RWPE2 (cell line): Measurements from ENCODE around the gene B4GALNT2.

Source experiments
- ATAC-seq: fragments of 200-7000 bp; cut with Tn5 transposase; 3 replicates; pipeline ENCODE4 v1.9.1; 2021; ENCODE audit warnings: low read depth
- DNase-seq: peaks from one replicate; pipeline ENCODE4 v3.0.0-alpha.2; 2020; ENCODE audit warnings: low spot score
- H3K27ac ChIP-seq: fragments of 450-650 bp; 2 replicates; pipeline ENCODE4 v1.5.1; 2017; ENCODE audit warnings: mild to moderate bottlenecking; ENCODE audit not compliant: poor library complexity, severe bottlenecking
- H3K27me3 ChIP-seq: fragments of 250-450 bp; sonication (Bioruptor Pico); 2 replicates; pipeline ENCODE4 v1.5.1; 2021; ENCODE audit warnings: mild to moderate bottlenecking, moderate library complexity; ENCODE audit not compliant: insufficient read depth, poor library complexity, severe bottlenecking
- H3K36me3 ChIP-seq: fragments of 250-450 bp; sonication (Bioruptor Pico); 2 replicates; pipeline ENCODE4 v1.5.1; 2020; ENCODE audit warnings: low read depth, mild to moderate bottlenecking, moderate library complexity
- H3K4me1 ChIP-seq: fragments of 250-450 bp; sonication (Bioruptor Pico); 2 replicates; pipeline ENCODE4 v1.5.1; 2021; ENCODE audit warnings: mild to moderate bottlenecking, moderate library complexity; ENCODE audit not compliant: insufficient read depth, poor library complexity, severe bottlenecking
- H3K4me3 ChIP-seq: fragments of 250-450 bp; sonication (Bioruptor Pico); 2 replicates; pipeline ENCODE4 v1.5.1; 2021; ENCODE audit warnings: mild to moderate bottlenecking, moderate library complexity; ENCODE audit not compliant: severe bottlenecking
- H3K9me3 ChIP-seq: fragments of 250-450 bp; sonication (Bioruptor Pico); 2 replicates; pipeline ENCODE4 v1.5.1; 2021; ENCODE audit warnings: mild to moderate bottlenecking, moderate library complexity; ENCODE audit not compliant: severe bottlenecking
- TF ChIP-seq, protein P1 (sequence below): fragments of 450-650 bp; IDR thresholded peaks from one replicate; pipeline ENCODE4 v1.5.1; 2017; ENCODE audit warnings: mild to moderate bottlenecking, moderate library complexity; ENCODE audit not compliant: poor library complexity, severe bottlenecking

The B4GALNT2 gene

GRCh38 chr17:49111934-49112333 is 20.6 kb upstream of the B4GALNT2 start:
- Histone ChIP-seq H3K9me3 (no peaks in the 10 kb centered on the region), H3K4me1 (peaks cover 12% of the 10 kb centered on the region), H3K27ac (no peak overlapping the region), H3K4me3 (no peak overlapping the region), H3K36me3 (no peaks in the 10 kb centered on the region), H3K27me3 (no peaks in the 10 kb centered on the region)
- DNase-seq (no peak), ATAC-seq (peak; percentile 81)
- TF ChIP-seq, protein P1, sequence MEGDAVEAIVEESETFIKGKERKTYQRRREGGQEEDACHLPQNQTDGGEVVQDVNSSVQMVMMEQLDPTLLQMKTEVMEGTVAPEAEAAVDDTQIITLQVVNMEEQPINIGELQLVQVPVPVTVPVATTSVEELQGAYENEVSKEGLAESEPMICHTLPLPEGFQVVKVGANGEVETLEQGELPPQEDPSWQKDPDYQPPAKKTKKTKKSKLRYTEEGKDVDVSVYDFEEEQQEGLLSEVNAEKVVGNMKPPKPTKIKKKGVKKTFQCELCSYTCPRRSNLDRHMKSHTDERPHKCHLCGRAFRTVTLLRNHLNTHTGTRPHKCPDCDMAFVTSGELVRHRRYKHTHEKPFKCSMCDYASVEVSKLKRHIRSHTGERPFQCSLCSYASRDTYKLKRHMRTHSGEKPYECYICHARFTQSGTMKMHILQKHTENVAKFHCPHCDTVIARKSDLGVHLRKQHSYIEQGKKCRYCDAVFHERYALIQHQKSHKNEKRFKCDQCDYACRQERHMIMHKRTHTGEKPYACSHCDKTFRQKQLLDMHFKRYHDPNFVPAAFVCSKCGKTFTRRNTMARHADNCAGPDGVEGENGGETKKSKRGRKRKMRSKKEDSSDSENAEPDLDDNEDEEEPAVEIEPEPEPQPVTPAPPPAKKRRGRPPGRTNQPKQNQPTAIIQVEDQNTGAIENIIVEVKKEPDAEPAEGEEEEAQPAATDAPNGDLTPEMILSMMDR = no peak

- no peak for ATAC-seq
- H3K4me3 ChIP-seq = no peak overlapping the region
Observed at GRCh38 chr17:49112936-49113335, 19.6 kb upstream of the B4GALNT2 start.

GRCh38 chr17:49114703-49115102 is 17.9 kb upstream of the B4GALNT2 start:
- TF ChIP-seq, protein P1 = no peak
- H3K36me3 ChIP-seq = no peaks in the 10 kb centered on the region
- H3K4me1 ChIP-seq = peaks cover 17% of the 10 kb centered on the region
- ATAC-seq (peak; percentile 33; the same call in 1 of the 3 replicates), DNase-seq (no peak)
- no peaks in the 10 kb centered on the region for H3K9me3 ChIP-seq
- no peaks in the 10 kb centered on the region for H3K27me3 ChIP-seq
- no peak overlapping the region for H3K27ac ChIP-seq
- no peak overlapping the region for H3K4me3 ChIP-seq

More at GRCh38 chr17:49112936-49113335, 19.6 kb upstream of the B4GALNT2 start:
- H3K27me3 ChIP-seq = no peaks in the 10 kb centered on the region
- no peaks in the 10 kb centered on the region for H3K9me3 ChIP-seq
- H3K27ac ChIP-seq = no peak overlapping the region
- no peaks in the 10 kb centered on the region for H3K36me3 ChIP-seq
- peaks cover 16% of the 10 kb centered on the region for H3K4me1 ChIP-seq
- no peak for DNase-seq
- TF ChIP-seq, protein P1 = no peak

- TF ChIP-seq, protein P1 = no peak
- Histone ChIP-seq H3K36me3 (no peaks in the 10 kb centered on the region), H3K4me1 (peaks cover 5% of the 10 kb centered on the region), H3K4me3 (no peak overlapping the region), H3K9me3 (no peaks in the 10 kb centered on the region), H3K27me3 (no peaks in the 10 kb centered on the region), H3K27ac (no peak overlapping the region)
- ATAC-seq = peak; percentile 82
- no peak for DNase-seq
Observed at GRCh38 chr17:49117587-49118230, 14.9 kb upstream of the B4GALNT2 start.

- ATAC-seq (no peak), DNase-seq (no peak)
- H3K4me1 ChIP-seq = peaks cover 5% of the 10 kb centered on the region
- H3K27me3 ChIP-seq = no peaks in the 10 kb centered on the region
- H3K36me3 ChIP-seq = no peaks in the 10 kb centered on the region
- H3K4me3 ChIP-seq = no peak overlapping the region
- H3K27ac ChIP-seq = no peak overlapping the region
- no peaks in the 10 kb centered on the region for H3K9me3 ChIP-seq
- TF ChIP-seq, protein P1 = no peak
Observed at GRCh38 chr17:49120166-49120565, 12.4 kb upstream of the B4GALNT2 start.
